GM12873 (cell line): Measurements from ENCODE around the gene RPP38.

Experiments used
- CTCF ChIP-seq: IDR thresholded peaks from 2 replicates; pipeline ENCODE4 v1.5.1; 2012; ENCODE audit warnings: low read depth, mild to moderate bottlenecking, moderate library complexity, low read length, control low read depth; ENCODE audit not compliant: insufficient read depth; ENCODE audit errors: missing control alignments

RPP38 gene

GRCh38 chr10:15097011-15097812 lies at the start of gene RPP38:
Gene RPP38 (plus strand): TSS chr10:15097355. CDS start chr10:15103315, 5,960 bp downstream.
- TF ChIP-seq CTCF: no peak

- TF ChIP-seq CTCF: no peak
These were observed 47.6 kb upstream of the RPP38 start for GRCh38 chr10:15049533-15049932.

- no peak for TF ChIP-seq CTCF
These were observed 45.0 kb upstream of the RPP38 start for GRCh38 chr10:15052121-15052520.

GRCh38 chr10:15053061-15053460 lies 44.1 kb upstream of the RPP38 start:
- TF ChIP-seq CTCF: no peak

GRCh38 chr10:15058689-15059088 lies 38.5 kb upstream of the RPP38 start:
- TF ChIP-seq CTCF: no peak

GRCh38 chr10:15059914-15060313 lies 37.2 kb upstream of the RPP38 start:
- no peak for TF ChIP-seq CTCF

- no peak for TF ChIP-seq CTCF
These were observed 36.5 kb upstream of the RPP38 start for GRCh38 chr10:15060638-15061037.

- TF ChIP-seq CTCF: no peak
These were observed 30.0 kb upstream of the RPP38 start for GRCh38 chr10:15067154-15067553.
